OCI-LY7 (cell line): Measurements from ENCODE around the gene PCDHGA4.

Source experiments
- EZH2phosphoT487 ChIP-seq: fragments of 200-600 bp; sonication (generic); IDR thresholded peaks from 2 replicates; pipeline ENCODE4 v1.6.1; 2018; ENCODE audit warnings: low read depth, borderline replicate concordance, mild to moderate bottlenecking, mixed run types, antibody characterized with exemption, low read length, moderate library complexity, mixed read lengths
- TF ChIP-seq, protein P1 (sequence below): fragments of 200-600 bp; sonication (generic); conservative IDR thresholded peaks from 2 replicates; pipeline ENCODE4 v1.5.1; 2014; ENCODE audit warnings: mild to moderate bottlenecking, antibody characterized with exemption, low read length, moderate library complexity, mixed read lengths

- no peak for TF ChIP-seq EZH2phosphoT487
- TF ChIP-seq, protein P1, sequence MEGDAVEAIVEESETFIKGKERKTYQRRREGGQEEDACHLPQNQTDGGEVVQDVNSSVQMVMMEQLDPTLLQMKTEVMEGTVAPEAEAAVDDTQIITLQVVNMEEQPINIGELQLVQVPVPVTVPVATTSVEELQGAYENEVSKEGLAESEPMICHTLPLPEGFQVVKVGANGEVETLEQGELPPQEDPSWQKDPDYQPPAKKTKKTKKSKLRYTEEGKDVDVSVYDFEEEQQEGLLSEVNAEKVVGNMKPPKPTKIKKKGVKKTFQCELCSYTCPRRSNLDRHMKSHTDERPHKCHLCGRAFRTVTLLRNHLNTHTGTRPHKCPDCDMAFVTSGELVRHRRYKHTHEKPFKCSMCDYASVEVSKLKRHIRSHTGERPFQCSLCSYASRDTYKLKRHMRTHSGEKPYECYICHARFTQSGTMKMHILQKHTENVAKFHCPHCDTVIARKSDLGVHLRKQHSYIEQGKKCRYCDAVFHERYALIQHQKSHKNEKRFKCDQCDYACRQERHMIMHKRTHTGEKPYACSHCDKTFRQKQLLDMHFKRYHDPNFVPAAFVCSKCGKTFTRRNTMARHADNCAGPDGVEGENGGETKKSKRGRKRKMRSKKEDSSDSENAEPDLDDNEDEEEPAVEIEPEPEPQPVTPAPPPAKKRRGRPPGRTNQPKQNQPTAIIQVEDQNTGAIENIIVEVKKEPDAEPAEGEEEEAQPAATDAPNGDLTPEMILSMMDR = no peak
Measured at GRCh38 chr5:141362719-141363118, 7.9 kb downstream of the PCDHGA4 start.
